ENCODE measurements around the gene CELF4.

CELF4 gene

DNA sequence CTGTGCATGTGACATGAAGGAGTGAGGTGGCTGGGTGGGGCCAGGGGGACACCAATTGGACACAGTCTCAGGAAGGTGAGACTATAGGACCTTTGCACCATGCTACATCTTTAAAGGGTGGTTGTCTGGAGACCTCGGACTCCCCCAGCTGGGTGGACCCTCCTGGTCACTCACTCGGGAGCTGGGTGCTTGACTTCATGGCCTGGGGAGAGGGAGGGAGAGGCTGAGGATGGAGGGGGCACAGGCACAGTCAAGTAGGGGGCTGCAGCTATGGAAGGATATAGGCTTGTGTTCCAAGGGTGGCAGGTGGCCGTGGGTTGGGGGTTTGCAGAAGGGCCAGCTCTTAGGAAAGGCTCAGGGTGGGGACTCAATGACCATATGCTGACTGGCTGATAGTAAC lies 7.1 kb upstream of the CELF4 start:
- DNase-seq, result no peak

DNA sequence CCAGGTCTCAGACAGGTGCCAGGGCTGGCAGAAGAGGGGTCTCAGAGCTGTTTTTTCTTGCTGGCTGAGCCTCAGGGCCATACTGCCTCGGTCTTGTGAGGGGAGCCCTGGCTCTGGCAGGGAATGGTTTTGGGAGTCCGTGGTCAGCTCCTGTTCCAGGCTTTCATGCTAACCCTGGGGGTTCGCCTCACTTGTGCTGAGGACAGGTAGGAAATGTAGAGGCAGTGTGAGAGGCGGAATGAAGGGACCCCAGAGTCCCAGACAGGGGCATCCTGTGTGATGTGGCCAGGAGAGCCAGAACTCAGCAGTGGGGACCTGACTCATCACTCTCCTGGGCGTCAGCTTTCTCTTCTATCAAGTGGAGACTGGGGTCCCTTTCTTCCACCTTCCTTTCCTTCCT lies 5.7 kb upstream of the CELF4 start:
- DNase-seq, result no peak

DNA sequence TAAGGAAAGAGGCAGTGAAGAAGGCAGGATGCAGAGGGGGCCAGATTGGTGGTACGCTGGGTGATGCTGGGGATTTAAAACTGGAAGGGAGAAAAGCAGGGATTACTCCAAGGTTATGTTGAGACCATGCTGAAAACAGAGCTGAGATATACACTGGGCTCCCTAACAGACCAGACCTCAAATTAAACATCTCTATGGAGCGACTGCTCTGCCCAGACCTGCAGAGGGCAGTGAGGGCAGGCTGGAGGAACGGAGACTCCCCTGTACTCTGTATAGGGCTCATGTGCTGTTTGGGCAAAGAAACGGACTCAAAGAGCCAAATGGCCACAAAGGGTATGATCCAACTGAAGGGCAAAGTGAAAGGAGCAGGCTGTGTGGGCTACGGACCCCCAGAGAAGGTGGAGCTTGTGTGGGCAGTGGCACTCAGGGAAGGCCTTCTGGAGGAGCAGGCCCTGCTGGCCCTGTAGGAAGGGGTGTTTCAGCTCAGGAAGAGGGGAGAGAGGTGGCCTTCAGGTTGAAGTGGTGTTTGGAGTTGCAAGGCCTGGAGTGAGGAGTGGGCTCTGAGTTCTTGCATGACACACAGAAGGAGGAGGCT lies 4.8 kb upstream of the CELF4 start:
- no peak for DNase-seq

DNA sequence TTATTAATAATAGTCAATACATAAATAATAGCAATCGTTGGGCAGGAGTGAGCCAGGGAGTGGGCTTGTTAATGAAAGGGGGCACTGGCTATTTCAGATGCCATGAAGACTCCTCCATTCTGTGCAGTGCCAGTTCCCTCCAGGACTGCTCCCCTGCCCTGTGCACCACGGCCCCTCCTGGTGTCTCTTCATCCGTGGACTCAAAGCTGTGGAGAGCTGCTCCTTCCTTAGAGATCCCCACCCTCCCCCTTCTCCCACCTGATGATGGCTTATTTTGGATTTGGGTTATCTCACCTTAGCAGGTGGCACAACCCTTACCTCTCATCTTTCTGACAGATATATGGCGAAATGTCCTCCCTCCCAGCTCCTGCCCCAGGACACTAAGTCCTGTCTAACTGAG lies 3.1 kb upstream of the CELF4 start:
- no peak for DNase-seq

GRCh38 chr18:37567994-37568359 lies 2.4 kb upstream of the CELF4 start:
- no peak for DNase-seq

DNA sequence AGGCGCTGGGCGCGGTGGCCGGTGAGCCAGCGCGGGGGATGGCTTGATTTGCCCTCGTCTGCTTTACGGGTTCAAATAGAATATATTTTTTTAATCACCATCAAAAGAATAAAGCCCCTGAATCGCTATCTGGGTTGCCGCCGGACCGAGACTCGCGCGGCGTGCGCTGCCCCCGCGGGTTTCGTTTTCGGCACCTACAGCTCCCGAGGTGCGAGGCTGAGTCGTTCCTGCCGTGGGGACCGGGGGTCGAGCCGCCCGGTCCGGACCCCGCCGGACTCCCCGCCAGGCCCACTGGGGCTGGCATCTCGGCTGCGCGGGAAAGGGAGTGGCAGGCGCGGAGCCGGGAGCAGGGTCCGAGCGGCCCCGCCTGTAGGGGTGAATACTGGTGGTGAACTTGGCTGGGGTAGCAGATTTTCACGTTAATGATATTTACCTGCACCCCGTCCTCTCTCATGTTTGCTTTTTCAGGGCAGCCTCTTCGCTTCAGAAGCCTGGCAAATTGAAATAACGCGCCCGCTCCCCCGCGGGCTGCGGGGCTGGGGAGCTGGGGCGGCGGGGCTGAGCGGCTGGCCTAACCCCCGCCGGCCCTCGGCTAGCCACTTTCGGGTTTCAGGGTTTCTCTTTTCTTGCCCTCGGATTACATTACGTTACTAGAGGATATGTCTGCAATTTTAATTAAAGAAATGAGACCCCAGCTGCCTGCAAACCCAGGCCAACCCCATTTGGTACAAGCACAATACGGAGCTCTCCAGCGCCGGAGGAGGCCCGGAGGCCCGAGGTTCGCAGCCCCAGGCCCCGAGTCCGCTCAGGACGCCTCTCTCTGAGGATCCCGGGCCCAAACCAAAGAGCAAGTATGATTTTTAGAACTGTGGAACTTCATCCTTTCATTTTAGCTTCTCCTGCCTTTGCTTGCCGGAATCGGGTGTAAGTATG lies 1.7 kb upstream of the CELF4 start:
- DNase-seq, result no peak

GRCh38 chr18:37566479-37567060 lies 972 bp upstream of the CELF4 start:
- no peak for DNase-seq

DNA sequence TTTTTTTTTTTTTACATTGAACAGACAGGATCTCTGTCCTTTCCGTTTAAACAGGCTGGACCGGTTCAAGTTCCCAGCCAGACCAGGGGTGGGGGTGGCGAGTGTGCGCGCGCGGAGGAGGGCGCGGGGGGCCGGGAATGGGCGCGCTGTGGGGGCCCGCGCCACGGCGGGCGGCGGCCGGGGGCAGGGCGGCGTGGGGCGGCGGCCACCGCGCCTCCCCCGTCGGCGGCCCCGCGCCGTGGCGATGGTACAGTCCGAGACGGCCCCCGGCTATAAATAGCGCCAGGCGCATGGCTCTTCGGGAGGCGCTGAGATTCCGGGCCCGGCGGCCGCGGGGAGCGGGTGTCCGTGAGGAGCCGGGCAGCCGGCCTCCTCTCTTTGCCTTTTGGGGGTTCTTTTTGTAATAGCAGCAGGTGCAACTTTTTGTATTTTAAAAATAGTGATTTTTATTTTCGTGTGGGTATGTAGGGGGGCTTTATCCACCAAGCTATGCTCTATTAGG lies 430 bp upstream of the CELF4 start:
- peak in 1 of 2 experiments; percentile 59 for DNase-seq

- DNase-seq, result no peak
Measured at GRCh38 chr18:37564711-37565100, 892 bp downstream of the CELF4 start.

DNA sequence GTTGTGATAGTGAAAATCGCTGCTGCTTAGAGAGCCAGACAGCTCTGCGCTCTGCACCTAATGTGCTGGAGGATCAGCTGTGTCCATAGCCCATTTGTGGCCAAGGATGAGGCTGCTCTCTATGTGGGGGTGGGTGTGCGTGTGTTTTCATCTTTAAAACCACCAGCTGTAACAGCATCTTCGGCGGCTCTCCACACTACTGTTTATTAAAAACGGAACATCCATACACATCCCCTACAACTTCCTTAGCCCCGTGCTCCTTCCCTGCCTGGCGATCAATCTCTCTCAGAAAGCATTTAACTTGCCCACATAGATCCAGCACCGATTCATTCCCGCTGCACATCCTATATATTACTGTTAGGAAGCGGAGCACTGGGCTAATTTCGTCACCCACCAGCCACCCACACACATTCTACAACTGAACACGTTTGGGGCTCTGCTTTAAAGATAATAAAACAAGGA lies 1.6 kb downstream of the CELF4 start:
- no peak for DNase-seq

DNA sequence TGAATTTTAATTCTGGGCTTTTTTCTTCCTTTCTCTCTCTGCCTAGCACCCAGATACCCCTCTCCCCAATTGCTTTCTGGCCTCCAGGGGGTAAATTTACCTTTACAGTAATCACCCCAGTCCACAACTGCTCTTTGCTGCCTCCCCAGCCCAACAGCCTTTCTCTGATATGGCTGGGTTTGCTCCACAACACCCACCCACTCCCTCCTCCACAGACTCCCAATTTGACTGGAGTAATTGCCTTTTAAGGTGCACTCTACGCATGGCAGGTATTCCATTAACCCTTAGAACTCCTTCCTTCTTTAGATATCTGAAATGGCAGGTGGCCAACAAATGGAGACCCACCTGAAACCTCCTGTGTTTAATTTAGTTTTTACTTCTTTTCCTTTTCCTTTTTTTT lies 3.6 kb downstream of the CELF4 start:
- no peak for DNase-seq

- no peak for DNase-seq
Measured at GRCh38 chr18:37560003-37560402, 5.6 kb downstream of the CELF4 start.

DNA sequence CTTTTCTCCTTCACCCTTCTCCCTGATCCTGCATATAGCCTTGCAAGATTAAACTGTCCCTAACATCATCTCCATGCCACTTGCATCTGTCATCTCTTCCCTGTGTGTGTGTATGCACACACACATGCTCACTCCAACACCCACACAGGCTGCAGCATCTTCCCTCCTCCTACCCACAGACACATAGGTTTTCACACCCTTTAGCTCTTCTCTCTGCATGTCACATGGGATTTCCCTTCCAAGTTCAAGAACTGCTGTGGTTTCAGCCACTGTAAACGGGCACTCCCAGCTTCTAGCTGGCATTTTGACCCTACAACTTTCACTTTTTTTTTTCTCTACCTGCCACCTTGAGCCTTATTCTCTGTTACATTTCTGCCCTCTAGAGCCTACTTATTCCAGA lies 6.4 kb downstream of the CELF4 start:
- DNase-seq, result no peak

DNA sequence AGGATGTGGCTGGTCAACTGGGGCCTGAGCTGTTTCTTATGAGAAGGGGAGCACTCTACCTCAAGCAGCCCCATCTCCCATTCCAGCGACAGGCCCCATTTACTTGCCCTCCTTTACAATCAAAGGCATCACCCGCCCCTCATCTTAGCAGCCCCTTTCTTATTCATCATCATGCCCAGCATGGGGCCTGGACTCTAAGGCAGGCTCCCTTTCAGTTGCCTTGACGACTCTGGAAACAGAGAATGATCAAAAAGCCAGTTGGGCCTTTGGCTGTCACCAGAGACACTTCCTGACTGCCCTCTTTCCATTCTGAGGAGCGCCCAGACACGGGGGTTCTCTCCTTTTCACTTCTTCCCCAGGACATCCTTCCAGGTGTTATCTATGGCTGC lies 11.2 kb downstream of the CELF4 start:
- no peak for DNase-seq

- DNase-seq, result no peak
Measured at GRCh38 chr18:37553633-37554398, 11.8 kb downstream of the CELF4 start.

GRCh38 chr18:37552286-37552685 lies 13.3 kb downstream of the CELF4 start:
- peak; percentile 20 to 52 for DNase-seq

- no peak for DNase-seq
Measured at GRCh38 chr18:37551846-37552245, 13.8 kb downstream of the CELF4 start.

DNA sequence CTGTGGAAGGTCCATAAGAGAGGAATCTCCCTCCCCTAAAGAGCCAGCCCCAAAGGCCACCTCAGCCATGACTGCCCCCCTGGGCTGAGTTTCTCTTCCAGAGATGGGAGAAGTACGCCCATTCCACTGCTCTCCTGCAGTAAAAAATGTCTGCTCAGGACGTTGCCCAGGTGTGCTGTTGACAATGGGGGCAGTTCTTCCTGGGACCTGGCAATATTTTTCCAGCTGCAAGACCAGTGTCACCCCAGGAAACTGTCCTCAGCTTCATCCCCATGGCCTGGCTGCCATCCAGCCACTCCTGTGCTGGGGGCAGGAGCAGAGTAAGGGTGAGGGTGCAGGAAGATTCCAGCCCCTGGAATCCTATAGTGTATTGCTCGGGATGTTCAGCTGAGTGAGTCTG lies 14.3 kb downstream of the CELF4 start:
- DNase-seq, result no peak

GRCh38 chr18:37550118-37550875 lies 15.3 kb downstream of the CELF4 start:
- DNase-seq, result no peak

- no peak for DNase-seq
Measured at GRCh38 chr18:37548679-37549289, 16.8 kb downstream of the CELF4 start.

DNA sequence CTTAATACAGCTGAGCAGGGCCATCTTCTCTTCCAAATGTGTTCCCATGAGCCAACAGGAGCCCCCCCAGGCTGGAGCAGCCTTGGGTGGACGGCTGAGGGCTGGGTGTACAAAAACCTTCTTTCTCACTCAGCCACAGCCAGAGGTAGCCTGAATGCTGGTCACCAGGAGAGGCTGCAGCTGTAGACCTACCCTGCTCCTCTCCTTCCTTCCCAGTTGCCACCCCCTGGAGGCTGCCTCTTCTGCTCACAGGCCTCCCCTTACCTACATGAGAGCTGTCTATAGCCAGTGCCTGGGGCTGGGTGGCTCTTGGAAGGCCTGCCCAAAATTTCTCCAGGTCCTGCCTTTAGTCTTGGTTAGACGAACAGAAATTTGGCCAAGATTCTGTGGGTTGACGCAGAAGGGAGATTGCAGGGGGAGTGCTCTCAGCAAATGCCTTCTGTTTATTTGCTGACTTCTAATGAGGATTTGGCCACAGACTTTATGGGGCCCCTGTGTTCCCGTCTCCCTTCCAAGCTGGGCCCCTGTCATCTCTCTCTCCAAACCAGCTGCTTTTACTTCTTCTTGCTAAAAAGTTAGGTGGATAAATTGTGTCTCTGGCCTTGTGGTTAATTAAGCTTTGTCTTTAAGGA lies 18.3 kb downstream of the CELF4 start:
- DNase-seq, result no peak

Measured in cerebellar nuclear complex (tissue), 1 donor.